ENCODE measurements around the gene GPSM1.
A peak's percentile ranks its signal among the peaks of the same experiment; 100 is the strongest.

Gene GPSM1

DNA sequence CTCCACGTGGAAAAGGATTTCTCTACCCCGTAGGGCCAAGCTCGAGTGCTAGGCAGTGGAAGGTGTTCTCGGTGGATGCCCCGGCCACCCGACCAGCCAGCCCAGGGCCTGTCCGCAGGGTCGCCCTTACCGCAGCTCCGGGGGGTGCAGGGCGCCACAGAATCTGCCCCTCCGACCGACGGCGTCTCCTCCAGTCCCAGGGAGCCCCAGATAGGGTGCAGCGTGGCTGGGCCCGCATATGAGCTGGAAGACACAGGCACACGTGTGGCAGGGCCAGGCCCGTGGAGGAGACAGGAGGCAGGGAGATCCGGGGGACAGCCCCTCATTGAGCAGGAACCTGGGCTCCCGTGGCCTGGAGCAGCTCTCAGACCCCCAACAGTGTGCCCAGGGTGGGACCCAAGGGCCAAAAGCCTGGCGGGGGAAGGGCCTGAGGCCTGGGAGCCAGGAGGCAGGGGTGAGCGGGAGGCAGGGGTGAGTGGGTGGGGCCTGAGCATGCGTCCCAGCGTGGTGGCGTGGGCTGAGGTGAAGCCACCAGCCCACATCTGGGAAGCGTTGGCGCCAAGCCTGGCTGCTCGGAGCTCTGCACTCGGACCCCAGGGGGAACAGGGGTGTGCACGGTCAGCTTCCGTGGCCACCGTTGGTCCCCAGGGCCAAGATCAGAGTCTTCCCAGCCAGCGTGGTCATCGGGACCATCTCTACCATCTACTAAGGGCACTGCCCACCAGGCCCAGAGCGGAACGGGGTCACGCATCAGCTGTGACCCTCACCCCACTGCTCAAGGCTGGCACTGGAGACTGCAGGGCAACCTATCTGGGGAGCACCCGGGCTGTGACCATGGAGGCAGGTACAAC lies 45.7 kb upstream of the GPSM1 start:
- no peak overlapping the region for H3K4me3 ChIP-seq (replicated peaks; ENCODE audit: low read depth, low read length)
- no peak for DNase-seq (ENCODE audit: extremely low read depth, low read depth)
- TF ChIP-seq CTCF (IDR thresholded peaks at IDR 0.05; ENCODE audit: low read depth, low read length, missing control alignments): no peak

- no peak for TF ChIP-seq CTCF (IDR thresholded peaks at IDR 0.05; ENCODE audit: low read depth, low read length, missing control alignments)
- H3K4me3 ChIP-seq (replicated peaks; ENCODE audit: low read depth, low read length): no peak overlapping the region
- no peak for DNase-seq (ENCODE audit: extremely low read depth, low read depth)
Observed at GRCh38 chr9:136282272-136282861, 45.0 kb upstream of the GPSM1 start.

DNA sequence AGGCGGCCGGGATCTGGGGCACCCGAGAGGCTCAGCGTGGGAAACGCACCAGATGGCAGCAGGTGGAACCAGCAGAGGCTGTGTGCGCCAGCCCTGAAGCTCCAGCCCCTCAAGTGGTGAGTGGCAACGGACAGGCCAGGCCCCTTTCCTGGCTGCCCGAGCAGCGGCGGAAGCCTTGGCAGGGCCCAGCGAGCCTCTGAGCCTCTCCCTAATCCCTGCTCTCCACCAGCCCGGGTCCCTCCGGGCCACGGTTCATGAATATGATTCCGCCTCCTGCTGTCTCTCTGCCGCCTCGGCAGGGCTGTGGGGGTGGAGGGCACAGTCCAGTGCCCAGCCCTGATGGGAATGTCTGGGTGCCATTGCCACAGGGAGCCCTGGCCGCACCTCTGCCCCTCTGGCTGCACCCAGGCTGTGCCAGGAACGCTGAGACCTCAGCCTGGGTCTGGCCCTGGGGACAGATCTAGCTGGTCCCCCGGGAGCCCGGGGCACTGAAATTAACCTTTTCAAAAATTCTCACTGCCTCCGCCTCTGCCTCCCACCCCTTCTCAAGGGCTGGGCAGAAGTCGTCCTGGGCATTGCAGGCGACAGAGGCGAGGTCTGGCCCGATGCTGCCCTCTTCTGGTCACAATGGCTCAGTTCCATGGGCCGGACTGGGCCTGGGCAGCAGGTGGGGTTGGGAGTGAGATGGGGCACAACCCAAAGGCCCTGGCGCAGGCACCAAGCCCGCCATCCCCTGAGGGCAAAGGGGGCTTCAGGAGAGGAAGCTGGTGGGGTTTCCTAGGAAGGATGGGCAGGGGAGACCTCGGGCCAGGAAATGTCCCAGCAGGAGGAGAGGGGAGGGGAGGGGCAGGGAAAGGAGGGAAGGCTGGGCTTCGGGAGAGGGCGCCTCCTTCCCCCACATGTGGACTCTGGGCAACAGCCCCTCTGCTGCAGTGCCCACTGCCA lies 43.8 kb upstream of the GPSM1 start:
- H3K4me3 ChIP-seq (replicated peaks; ENCODE audit: low read depth, low read length): no peak overlapping the region
- peak; percentile 11 for DNase-seq (ENCODE audit: extremely low read depth, low read depth)
- TF ChIP-seq CTCF (IDR thresholded peaks at IDR 0.05; ENCODE audit: low read depth, low read length, missing control alignments): peak; percentile 82

DNA sequence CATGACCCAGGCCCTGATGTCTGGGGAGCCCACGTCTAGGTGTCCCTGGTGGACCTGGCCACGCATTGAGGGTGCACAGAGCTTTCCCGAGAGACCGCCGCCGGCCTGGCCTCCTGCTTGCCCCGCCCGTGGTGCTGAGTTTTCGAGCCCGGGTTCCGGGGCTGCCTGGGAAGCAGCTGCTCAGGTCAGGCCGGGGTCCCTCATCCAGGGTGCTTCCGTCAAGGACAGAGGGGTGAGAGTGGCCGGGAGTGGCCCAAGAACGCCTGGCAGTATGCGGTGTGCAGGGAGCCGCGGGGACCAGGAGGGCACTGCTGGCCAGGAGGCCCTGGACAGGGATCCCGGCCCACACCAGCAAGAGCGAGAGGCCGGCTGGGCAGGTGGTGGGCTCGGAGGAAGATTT lies 43.0 kb upstream of the GPSM1 start:
- no peak for TF ChIP-seq CTCF (IDR thresholded peaks at IDR 0.05; ENCODE audit: low read depth, low read length, missing control alignments)
- DNase-seq (ENCODE audit: extremely low read depth, low read depth): no peak
- no peak overlapping the region for H3K4me3 ChIP-seq (replicated peaks; ENCODE audit: low read depth, low read length)

- no peak overlapping the region for H3K4me3 ChIP-seq (replicated peaks; ENCODE audit: low read depth, low read length)
- DNase-seq (ENCODE audit: extremely low read depth, low read depth): no peak
- no peak for TF ChIP-seq CTCF (IDR thresholded peaks at IDR 0.05; ENCODE audit: low read depth, low read length, missing control alignments)
Observed at GRCh38 chr9:136284951-136285350, 42.4 kb upstream of the GPSM1 start.

DNA sequence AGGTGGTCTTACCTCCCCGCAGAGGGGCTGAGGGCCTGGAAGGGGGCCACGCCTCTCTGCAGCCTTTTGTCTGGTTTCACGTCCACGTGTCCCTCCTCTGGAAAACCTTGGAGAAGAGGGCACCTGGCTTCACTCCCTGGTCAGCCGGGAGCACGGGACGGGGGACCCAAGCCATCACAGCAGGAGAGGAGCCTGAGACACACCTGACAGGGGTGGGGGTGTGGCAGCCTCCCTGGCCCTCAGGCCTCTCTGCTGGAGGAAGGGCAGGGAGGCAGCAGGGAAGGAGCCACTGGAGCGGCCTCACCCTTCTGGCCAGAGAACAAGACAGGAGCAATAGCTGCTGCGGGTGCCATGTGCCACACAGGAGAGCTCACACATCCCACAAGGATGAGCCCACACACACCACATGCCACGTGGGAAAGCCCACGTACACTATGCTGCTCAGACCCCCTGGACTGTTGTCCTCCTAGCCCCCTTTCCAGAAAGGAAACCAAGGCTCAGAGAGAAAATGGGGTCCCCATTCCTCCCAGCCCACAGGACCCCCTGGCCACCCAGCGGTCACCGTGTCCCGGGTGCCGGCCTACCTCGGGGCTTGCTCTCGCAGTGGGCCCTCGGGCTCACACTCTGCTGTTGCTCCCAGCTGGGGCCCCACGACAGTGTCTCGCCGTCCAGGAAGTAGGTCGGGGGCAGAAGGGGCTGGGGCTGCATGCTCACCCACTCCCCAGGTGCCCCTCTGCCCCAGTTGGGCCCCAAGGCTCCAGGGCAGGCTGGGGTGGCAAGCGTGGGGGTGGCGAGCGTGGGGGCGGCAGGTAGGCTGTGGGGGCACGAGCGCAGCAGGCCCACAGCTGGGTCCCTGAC lies 41.6 kb upstream of the GPSM1 start:
- no peak for DNase-seq (ENCODE audit: extremely low read depth, low read depth)
- TF ChIP-seq CTCF (IDR thresholded peaks at IDR 0.05; ENCODE audit: low read depth, low read length, missing control alignments): no peak
- no peak overlapping the region for H3K4me3 ChIP-seq (replicated peaks; ENCODE audit: low read depth, low read length)

Data from HFF-Myc (cell line).